Small intestine (tissue), 7 donors: ENCODE data around the gene TGM6. TPM values are rescaled to one million over a fixed set of nuclear protein-coding genes. Genes with fewer than 3 reads are reported as not detected.

ENCODE experiments used
- DNase-seq, 2 donors: peaks; one replicate each; pipeline versions ENCODE4 v3.0.0 to v3.0.0-alpha.2; 2013
- FAIRE-seq: peaks from 2 replicates; lab custom pipeline; 2012; peaks lifted over from hg19 to GRCh38; lab: Jason Lieb, UNC
- H3K27ac ChIP-seq, 3 donors: one replicate each; pipeline ENCODE4 v1.5.1; 2013; ENCODE audit warnings: low read length in 2 of 3, mild to moderate bottlenecking in 2 of 3, control low read depth in 1 of 3, inconsistent platforms in 1 of 3, low read depth in 1 of 3, moderate library complexity in 1 of 3
- H3K27me3 ChIP-seq, 3 donors: one replicate each; pipeline ENCODE4 v1.6.1; 2013; ENCODE audit warnings: low read length in 3 of 3, inconsistent platforms in 1 of 3; ENCODE audit not compliant: control insufficient read depth in 3 of 3, insufficient read depth in 3 of 3
- H3K36me3 ChIP-seq, 3 donors: one replicate each; pipeline ENCODE4 v1.6.1; 2013; ENCODE audit warnings: low read length in 3 of 3, inconsistent platforms in 1 of 3, low read depth in 1 of 3, mild to moderate bottlenecking in 1 of 3, moderate library complexity in 1 of 3; ENCODE audit not compliant: control insufficient read depth in 3 of 3, insufficient read depth in 2 of 3
- H3K4me1 ChIP-seq, 3 donors: one replicate each; pipeline ENCODE4 v1.6.1; 2013; ENCODE audit warnings: low read length in 2 of 3, inconsistent platforms in 1 of 3, low read depth in 1 of 3, mild to moderate bottlenecking in 1 of 3, moderate library complexity in 1 of 3; ENCODE audit not compliant: control insufficient read depth in 3 of 3, insufficient read depth in 2 of 3
- H3K4me3 ChIP-seq, 3 donors: one replicate each; pipeline ENCODE4 v1.5.1; 2013; ENCODE audit warnings: low read length in 3 of 3, control low read depth in 1 of 3, inconsistent platforms in 1 of 3, low read depth in 1 of 3, mild to moderate bottlenecking in 1 of 3, moderate library complexity in 1 of 3
- H3K9me3 ChIP-seq, 2 donors: one replicate each; pipeline ENCODE4 v1.6.1; 2013; ENCODE audit warnings: low read depth in 1 of 2, low read length in 1 of 2; ENCODE audit not compliant: control insufficient read depth in 2 of 2, insufficient read depth in 1 of 2
- WGBS, 3 donors: extraction: QIAGEN DNeasy Blood & Tissue Kit; methylation state at CpG; one replicate each; pipeline ENCODE4 v1.1.7; 2013; 5-methylcytosine and 5-hydroxymethylcytosine counted together
- polyA plus RNA-seq, 4 donors: library from polyadenylated mRNA; stranded (reverse) in 3 of 4; unstranded in 1 of 4; fragments of 200-250 nt in 3 of 4; fragments of 120-200 nt in 1 of 4; gene quantifications; one replicate each; pipeline versions ENCODE4 v1.2.1 to v1.2.3, GENCODE V29; 2013
- donor health status: healthy with polysubstance abuse.
- donor health status: control.
- donor health status: control.
- donor health status: Bipolar disorder and iron deficiency.
- donor health status: healthy.

The TGM6 gene
- polyA plus RNA-seq, 4 donors: not detected

- no peaks in the 10 kb centered on the region for H3K9me3 ChIP-seq
- H3K4me3 ChIP-seq: no peak overlapping the region
- no peak overlapping the region for H3K27ac ChIP-seq
- WGBS, 3 donors: 62 to 69% (median 65%) methylated on average over 5 of the region's 5 CpGs
- FAIRE-seq: no peak
- H3K4me1 ChIP-seq: no peaks in the 10 kb centered on the region
- no peak for DNase-seq
- no peaks in the 10 kb centered on the region for H3K27me3 ChIP-seq
- H3K36me3 ChIP-seq: no peaks in the 10 kb centered on the region
Measured at GRCh38 chr20:2338411-2339066, 42.2 kb upstream of the TGM6 start.

- WGBS, 3 donors: 90 to 92% (median 91%) methylated on average over 11 of the region's 11 CpGs
- no peaks in the 10 kb centered on the region for H3K36me3 ChIP-seq
- FAIRE-seq: no peak
Measured at GRCh38 chr20:2340136-2340535, 40.6 kb upstream of the TGM6 start.

DNA sequence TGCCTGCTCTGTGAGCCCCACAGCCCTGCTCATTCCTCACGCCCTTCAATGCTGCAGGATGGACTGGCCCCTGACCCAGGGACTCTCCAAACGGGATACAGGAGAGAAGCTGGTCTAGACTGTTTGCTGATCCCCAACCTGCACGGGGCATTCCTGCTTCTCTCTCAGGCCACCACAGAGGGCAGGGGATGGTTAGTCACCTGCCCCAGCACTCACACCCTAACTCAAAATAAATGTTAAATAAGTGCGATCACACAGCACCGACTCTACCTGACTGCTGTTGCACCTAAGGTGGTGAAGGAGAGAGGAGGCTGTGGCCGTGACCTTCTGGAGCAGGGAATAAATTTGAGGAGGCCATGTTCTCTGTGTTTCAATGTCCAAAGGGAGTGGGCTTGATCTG lies 39.9 kb upstream of the TGM6 start:
- H3K36me3 ChIP-seq: no peaks in the 10 kb centered on the region
- H3K9me3 ChIP-seq: no peaks in the 10 kb centered on the region
- no peak for DNase-seq
- H3K4me3 ChIP-seq: no peak overlapping the region
- H3K4me1 ChIP-seq: no peaks in the 10 kb centered on the region
- no peak overlapping the region for H3K27ac ChIP-seq
- no peaks in the 10 kb centered on the region for H3K27me3 ChIP-seq
- FAIRE-seq: no peak
- WGBS, 3 donors: 87 to 88% (median 87%) methylated on average over 6 of the region's 6 CpGs

More at GRCh38 chr20:2340136-2340535, 40.6 kb upstream of the TGM6 start:
- Histone ChIP-seq H3K27me3 (no peaks in the 10 kb centered on the region), H3K4me1 (no peaks in the 10 kb centered on the region), H3K4me3 (no peak overlapping the region), H3K9me3 (no peaks in the 10 kb centered on the region), H3K27ac (no peak overlapping the region)
- no peak for DNase-seq

- Histone ChIP-seq H3K4me1 (no peaks in the 10 kb centered on the region), H3K27me3 (no peaks in the 10 kb centered on the region), H3K27ac (no peak overlapping the region), H3K9me3 (no peaks in the 10 kb centered on the region), H3K36me3 (no peaks in the 10 kb centered on the region), H3K4me3 (no peak overlapping the region)
- WGBS, 3 donors: 76 to 89% (median 83%) methylated on average over 7 of the region's 7 CpGs
- DNase-seq (no peak), FAIRE-seq (no peak)
Measured at GRCh38 chr20:2341336-2341735, 39.4 kb upstream of the TGM6 start.

- WGBS, 3 donors: 14 to 51% (median 36%) methylated on average over 3 of the region's 3 CpGs
- DNase-seq (peak; percentile 14 to 49), FAIRE-seq (no peak)
- Histone ChIP-seq H3K36me3 (no peaks in the 10 kb centered on the region), H3K27ac (no peak overlapping the region), H3K4me1 (no peaks in the 10 kb centered on the region), H3K27me3 (no peaks in the 10 kb centered on the region), H3K9me3 (no peaks in the 10 kb centered on the region), H3K4me3 (no peak overlapping the region)
Measured at GRCh38 chr20:2342243-2342642, 38.5 kb upstream of the TGM6 start.

DNA sequence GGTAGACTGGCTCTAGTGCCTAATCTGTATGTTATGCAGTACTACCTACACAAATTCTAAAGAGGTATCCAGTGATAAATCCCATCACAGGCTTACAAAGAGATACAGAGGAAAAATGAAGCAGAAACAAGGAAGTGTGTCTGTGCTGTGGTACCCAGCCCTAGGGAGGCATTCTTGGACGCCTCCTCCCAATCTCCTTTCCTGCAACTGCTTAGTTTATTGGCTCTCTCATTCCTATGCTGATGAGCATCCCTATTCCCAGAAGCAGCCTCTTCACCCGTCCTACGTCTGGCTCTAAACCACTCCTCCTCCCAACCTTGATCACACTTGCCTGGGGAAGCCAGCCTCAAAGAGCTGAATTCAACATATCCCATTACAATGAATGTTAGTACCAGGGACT lies 34.5 kb upstream of the TGM6 start:
- no peak overlapping the region for H3K4me3 ChIP-seq
- H3K4me1 ChIP-seq: no peaks in the 10 kb centered on the region
- WGBS, 3 donors: 68 to 91% (median 83%) methylated on average over 3 of the region's 3 CpGs
- no peak for DNase-seq
- H3K27me3 ChIP-seq: peaks cover 0 to 3% (median 0%) of the 10 kb centered on the region in 3 donors
- no peaks in the 10 kb centered on the region for H3K36me3 ChIP-seq
- no peak for FAIRE-seq
- no peak overlapping the region for H3K27ac ChIP-seq
- no peaks in the 10 kb centered on the region for H3K9me3 ChIP-seq

DNA sequence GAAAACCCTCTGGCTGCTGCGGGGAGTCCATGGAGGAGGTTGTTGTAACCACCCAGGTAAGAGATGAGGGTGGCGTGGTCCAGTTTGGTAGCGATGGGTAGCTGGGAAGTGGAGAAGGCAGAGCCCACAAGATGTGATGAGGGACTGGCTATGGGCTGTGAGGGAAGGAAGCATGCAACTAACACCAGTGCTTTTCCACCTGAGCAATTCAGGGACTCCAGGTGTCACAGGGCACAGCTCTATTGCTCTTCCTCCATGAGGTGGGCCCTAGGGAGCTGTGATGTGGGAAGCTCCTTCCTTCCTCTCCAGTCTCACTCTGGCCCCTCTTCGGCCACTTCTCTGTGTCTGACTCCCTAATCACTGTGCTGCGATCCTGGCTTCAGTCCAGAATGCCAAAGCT lies 32.4 kb upstream of the TGM6 start:
- WGBS, 3 donors: 64 to 85% (median 76%) methylated on average over 5 of the region's 5 CpGs
- no peaks in the 10 kb centered on the region for H3K9me3 ChIP-seq
- peaks cover 0 to 3% (median 0%) of the 10 kb centered on the region in 3 donors for H3K27me3 ChIP-seq
- FAIRE-seq: no peak
- no peak for DNase-seq
- no peak overlapping the region for H3K4me3 ChIP-seq
- no peaks in the 10 kb centered on the region for H3K36me3 ChIP-seq
- H3K4me1 ChIP-seq: no peaks in the 10 kb centered on the region
- no peak overlapping the region for H3K27ac ChIP-seq

GRCh38 chr20:2349801-2350200 lies 30.9 kb upstream of the TGM6 start:
- Histone ChIP-seq H3K4me1 (no peaks in the 10 kb centered on the region), H3K27me3 (peaks cover 0 to 3% (median 3%) of the 10 kb centered on the region in 3 donors), H3K27ac (no peak overlapping the region), H3K4me3 (no peak overlapping the region), H3K9me3 (no peaks in the 10 kb centered on the region), H3K36me3 (no peaks in the 10 kb centered on the region)
- DNase-seq: no peak
- 51 to 71% (median 62%) methylated on average over 4 of the region's 4 CpGs for WGBS, 3 donors
- FAIRE-seq: no peak

- peaks cover 0 to 3% (median 3%) of the 10 kb centered on the region in 3 donors for H3K27me3 ChIP-seq
- no peak for DNase-seq
- H3K9me3 ChIP-seq: no peaks in the 10 kb centered on the region
- no peaks in the 10 kb centered on the region for H3K4me1 ChIP-seq
- H3K4me3 ChIP-seq: no peak overlapping the region
- no peak for FAIRE-seq
- WGBS, 3 donors: 75 to 82% (median 80%) methylated on average over 5 of the region's 5 CpGs
- H3K27ac ChIP-seq: no peak overlapping the region
- H3K36me3 ChIP-seq: no peaks in the 10 kb centered on the region
Measured at GRCh38 chr20:2350606-2351005, 30.1 kb upstream of the TGM6 start.
